SK-N-SH treated with all-trans-retinoic acid at 6 μM for 48 hours (cell line): Measurements from ENCODE around the gene RPL28.
A peak's percentile ranks its signal among the peaks of the same experiment; 100 is the strongest.

Experiments used
- ATAC-seq: fragments of 200-7000 bp; cut with Tn5 transposase; 3 replicates; pipeline ENCODE4 v1.9.1; 2020; ENCODE audit warnings: mild to moderate bottlenecking, moderate library complexity
- ARNTL ChIP-seq: fragments of 450-650 bp; formaldehyde crosslinking; IDR thresholded peaks from 2 replicates; pipeline ENCODE4 v1.5.0; 2020; ENCODE audit warnings: low read depth, mild to moderate bottlenecking, moderate library complexity, borderline replicate concordance
- BACH2 ChIP-seq: fragments of 250-450 bp; sonication (Bioruptor Pico); IDR thresholded peaks from 2 replicates; pipeline ENCODE4 v1.9.0; 2021; ENCODE audit warnings: mild to moderate bottlenecking, borderline replicate concordance
- CSDC2 ChIP-seq: fragments of 250-450 bp; sonication (Bioruptor Pico); IDR thresholded peaks from 2 replicates; pipeline ENCODE4 v1.5.0; 2020; ENCODE audit warnings: mild to moderate bottlenecking, moderate library complexity
- ISL1 ChIP-seq: fragments of 250-450 bp; sonication (Bioruptor Pico); IDR thresholded peaks from 2 replicates; pipeline ENCODE4 v2.1.2; 2022; ENCODE audit warnings: mild to moderate bottlenecking, moderate library complexity
- PPARA ChIP-seq: fragments of 250-450 bp; sonication (Bioruptor Pico); IDR thresholded peaks from 2 replicates; pipeline ENCODE4 v1.5.0; 2020; ENCODE audit warnings: mild to moderate bottlenecking, borderline replicate concordance
- RARB ChIP-seq: fragments of 250-450 bp; sonication (Bioruptor Pico); IDR thresholded peaks from 2 replicates; pipeline ENCODE4 v1.8.0; 2021; ENCODE audit warnings: mild to moderate bottlenecking, moderate library complexity
- TCF4 ChIP-seq: fragments of 250-450 bp; sonication (Bioruptor Pico); IDR thresholded peaks from 2 replicates; pipeline ENCODE4 v1.8.0; 2021; ENCODE audit warnings: mild to moderate bottlenecking, moderate library complexity, borderline replicate concordance
- TOX ChIP-seq: fragments of 250-450 bp; sonication (Bioruptor Pico); IDR thresholded peaks from 2 replicates; pipeline ENCODE4 v1.8.0; 2021; ENCODE audit warnings: mild to moderate bottlenecking, moderate library complexity, borderline replicate concordance
- ZFP3 ChIP-seq: fragments of 250-450 bp; sonication (Bioruptor Pico); IDR thresholded peaks from 2 replicates; pipeline ENCODE4 v1.5.0; 2020; ENCODE audit warnings: mild to moderate bottlenecking, moderate library complexity
- ZFP30 ChIP-seq: fragments of 450-650 bp; formaldehyde crosslinking; IDR thresholded peaks from 2 replicates; pipeline ENCODE4 v1.5.0; 2022; ENCODE audit warnings: mild to moderate bottlenecking, moderate library complexity
- ZNF70 ChIP-seq: fragments of 450-650 bp; formaldehyde crosslinking; IDR thresholded peaks from 2 replicates; pipeline ENCODE4 v1.5.0; 2020; ENCODE audit warnings: mild to moderate bottlenecking, moderate library complexity
- TF ChIP-seq, protein P1 (sequence below): fragments of 250-450 bp; sonication (Bioruptor Pico); IDR thresholded peaks from 2 replicates; pipeline ENCODE4 v1.5.1; 2021; ENCODE audit warnings: mild to moderate bottlenecking, moderate library complexity
- TF ChIP-seq, protein P2 (sequence below): fragments of 250-450 bp; sonication (Bioruptor Pico); IDR thresholded peaks from 2 replicates; pipeline ENCODE4 v1.8.0; 2020; ENCODE audit warnings: mild to moderate bottlenecking, moderate library complexity, borderline replicate concordance
- TF ChIP-seq, protein P3 (sequence below): fragments of 250-450 bp; sonication (Bioruptor Pico); IDR thresholded peaks from 2 replicates; pipeline ENCODE4 v1.5.1; 2020; ENCODE audit warnings: low read depth, mild to moderate bottlenecking, moderate library complexity
- TF ChIP-seq, protein P4 (sequence below): fragments of 250-450 bp; sonication (Bioruptor Pico); IDR thresholded peaks from 2 replicates; pipeline ENCODE4 v1.8.0; 2021; ENCODE audit warnings: low read depth, mild to moderate bottlenecking, moderate library complexity, borderline replicate concordance
- TF ChIP-seq, protein P5 (sequence below): fragments of 250-450 bp; sonication (Bioruptor Pico); IDR thresholded peaks from 2 replicates; pipeline ENCODE4 v1.5.0; 2020; ENCODE audit warnings: mild to moderate bottlenecking, moderate library complexity

RPL28 gene

DNA sequence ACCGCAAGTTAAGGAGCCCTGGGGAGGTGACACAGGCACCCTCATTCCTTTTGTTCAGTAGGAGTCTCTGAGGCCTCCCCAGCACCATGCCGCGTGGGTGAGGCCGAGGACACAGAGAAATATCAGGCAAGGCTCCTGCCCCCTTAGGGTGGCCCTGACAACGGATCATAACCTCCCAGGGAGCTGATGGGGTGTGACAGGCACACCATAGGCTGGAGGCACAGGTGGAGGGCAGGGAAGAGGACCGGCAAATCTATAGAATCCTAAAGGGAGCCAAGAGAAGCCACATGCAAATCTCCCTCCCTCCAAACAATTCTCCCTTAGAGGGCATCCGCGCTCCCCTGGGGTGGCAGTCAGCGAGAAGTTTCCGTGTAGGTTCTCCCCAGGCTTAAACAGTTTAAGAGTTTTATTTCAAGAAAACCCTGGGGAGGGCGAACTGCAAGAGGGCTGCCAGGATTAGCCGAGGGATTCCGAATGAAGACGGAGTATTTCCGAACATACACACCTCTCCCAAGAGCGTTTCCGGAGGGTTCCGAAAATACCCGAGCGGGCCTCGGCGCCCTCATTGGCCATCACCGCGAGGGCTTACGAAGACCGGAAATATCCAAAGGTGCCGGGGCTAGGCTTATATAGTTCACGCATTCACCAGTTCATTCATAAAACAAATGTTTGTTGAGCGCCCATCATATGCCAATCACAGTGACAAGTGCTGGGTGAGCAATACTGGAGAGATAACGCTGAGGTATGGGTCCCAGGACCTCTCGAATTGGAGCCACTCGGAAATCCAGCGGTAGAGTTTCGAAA lies 610 bp upstream of the RPL28 start:
- ATAC-seq, result peak; percentile 90
- TF ChIP-seq TOX (CRISPR knock-in tag) (no peak), ZNF70 (CRISPR knock-in tag) (no peak), PPARA (no peak)
- TF ChIP-seq, protein P1, sequence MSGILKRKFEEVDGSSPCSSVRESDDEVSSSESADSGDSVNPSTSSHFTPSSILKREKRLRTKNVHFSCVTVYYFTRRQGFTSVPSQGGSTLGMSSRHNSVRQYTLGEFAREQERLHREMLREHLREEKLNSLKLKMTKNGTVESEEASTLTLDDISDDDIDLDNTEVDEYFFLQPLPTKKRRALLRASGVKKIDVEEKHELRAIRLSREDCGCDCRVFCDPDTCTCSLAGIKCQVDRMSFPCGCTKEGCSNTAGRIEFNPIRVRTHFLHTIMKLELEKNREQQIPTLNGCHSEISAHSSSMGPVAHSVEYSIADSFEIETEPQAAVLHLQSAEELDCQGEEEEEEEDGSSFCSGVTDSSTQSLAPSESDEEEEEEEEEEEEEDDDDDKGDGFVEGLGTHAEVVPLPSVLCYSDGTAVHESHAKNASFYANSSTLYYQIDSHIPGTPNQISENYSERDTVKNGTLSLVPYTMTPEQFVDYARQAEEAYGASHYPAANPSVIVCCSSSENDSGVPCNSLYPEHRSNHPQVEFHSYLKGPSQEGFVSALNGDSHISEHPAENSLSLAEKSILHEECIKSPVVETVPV (CRISPR knock-in tag), result no peak
- TF ChIP-seq, protein P2, sequence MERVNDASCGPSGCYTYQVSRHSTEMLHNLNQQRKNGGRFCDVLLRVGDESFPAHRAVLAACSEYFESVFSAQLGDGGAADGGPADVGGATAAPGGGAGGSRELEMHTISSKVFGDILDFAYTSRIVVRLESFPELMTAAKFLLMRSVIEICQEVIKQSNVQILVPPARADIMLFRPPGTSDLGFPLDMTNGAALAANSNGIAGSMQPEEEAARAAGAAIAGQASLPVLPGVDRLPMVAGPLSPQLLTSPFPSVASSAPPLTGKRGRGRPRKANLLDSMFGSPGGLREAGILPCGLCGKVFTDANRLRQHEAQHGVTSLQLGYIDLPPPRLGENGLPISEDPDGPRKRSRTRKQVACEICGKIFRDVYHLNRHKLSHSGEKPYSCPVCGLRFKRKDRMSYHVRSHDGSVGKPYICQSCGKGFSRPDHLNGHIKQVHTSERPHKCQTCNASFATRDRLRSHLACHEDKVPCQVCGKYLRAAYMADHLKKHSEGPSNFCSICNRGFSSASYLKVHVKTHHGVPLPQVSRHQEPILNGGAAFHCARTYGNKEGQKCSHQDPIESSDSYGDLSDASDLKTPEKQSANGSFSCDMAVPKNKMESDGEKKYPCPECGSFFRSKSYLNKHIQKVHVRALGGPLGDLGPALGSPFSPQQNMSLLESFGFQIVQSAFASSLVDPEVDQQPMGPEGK, result no peak

DNA sequence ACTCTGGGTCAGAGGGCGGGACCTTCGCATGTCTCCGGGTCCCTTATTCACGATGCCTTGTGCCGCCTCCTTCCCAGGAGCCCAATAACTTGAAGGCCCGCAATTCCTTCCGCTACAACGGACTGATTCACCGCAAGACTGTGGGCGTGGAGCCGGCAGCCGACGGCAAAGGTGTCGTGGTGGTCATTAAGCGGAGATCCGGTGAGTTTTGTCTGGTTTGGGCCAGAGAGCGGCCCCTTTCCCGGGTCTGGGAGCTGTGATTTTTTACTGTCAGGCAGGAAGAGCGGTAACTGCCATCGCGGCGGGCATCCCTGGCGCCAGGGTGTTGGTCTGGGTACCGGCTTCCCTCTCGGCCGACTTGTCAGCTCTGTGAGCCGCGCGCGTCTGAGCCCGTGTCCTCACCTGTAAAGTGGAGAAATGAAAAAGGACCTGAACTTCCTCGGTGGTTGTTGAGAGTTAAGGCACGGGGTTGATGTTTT lies 800 bp downstream of the RPL28 start:
- TF ChIP-seq CSDC2 (CRISPR knock-in tag), result no peak
- no peak for TF ChIP-seq ZFP3 (CRISPR knock-in tag)
- TF ChIP-seq, protein P3, sequence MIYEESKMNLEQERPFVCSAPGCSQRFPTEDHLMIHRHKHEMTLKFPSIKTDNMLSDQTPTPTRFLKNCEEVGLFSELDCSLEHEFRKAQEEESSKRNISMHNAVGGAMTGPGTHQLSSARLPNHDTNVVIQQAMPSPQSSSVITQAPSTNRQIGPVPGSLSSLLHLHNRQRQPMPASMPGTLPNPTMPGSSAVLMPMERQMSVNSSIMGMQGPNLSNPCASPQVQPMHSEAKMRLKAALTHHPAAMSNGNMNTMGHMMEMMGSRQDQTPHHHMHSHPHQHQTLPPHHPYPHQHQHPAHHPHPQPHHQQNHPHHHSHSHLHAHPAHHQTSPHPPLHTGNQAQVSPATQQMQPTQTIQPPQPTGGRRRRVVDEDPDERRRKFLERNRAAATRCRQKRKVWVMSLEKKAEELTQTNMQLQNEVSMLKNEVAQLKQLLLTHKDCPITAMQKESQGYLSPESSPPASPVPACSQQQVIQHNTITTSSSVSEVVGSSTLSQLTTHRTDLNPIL (CRISPR knock-in tag), result no peak
- TF ChIP-seq ISL1, result no peak
- TF ChIP-seq RARB (CRISPR knock-in tag), result no peak
- TF ChIP-seq TCF4 (CRISPR knock-in tag), result no peak
- TF ChIP-seq, protein P4, sequence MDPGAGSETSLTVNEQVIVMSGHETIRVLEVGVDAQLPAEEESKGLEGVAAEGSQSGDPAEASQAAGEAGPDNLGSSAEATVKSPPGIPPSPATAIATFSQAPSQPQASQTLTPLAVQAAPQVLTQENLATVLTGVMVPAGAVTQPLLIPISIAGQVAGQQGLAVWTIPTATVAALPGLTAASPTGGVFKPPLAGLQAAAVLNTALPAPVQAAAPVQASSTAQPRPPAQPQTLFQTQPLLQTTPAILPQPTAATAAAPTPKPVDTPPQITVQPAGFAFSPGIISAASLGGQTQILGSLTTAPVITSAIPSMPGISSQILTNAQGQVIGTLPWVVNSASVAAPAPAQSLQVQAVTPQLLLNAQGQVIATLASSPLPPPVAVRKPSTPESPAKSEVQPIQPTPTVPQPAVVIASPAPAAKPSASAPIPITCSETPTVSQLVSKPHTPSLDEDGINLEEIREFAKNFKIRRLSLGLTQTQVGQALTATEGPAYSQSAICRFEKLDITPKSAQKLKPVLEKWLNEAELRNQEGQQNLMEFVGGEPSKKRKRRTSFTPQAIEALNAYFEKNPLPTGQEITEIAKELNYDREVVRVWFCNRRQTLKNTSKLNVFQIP (CRISPR knock-in tag), result no peak
- TF ChIP-seq BACH2, result no peak
- TF ChIP-seq, protein P5, sequence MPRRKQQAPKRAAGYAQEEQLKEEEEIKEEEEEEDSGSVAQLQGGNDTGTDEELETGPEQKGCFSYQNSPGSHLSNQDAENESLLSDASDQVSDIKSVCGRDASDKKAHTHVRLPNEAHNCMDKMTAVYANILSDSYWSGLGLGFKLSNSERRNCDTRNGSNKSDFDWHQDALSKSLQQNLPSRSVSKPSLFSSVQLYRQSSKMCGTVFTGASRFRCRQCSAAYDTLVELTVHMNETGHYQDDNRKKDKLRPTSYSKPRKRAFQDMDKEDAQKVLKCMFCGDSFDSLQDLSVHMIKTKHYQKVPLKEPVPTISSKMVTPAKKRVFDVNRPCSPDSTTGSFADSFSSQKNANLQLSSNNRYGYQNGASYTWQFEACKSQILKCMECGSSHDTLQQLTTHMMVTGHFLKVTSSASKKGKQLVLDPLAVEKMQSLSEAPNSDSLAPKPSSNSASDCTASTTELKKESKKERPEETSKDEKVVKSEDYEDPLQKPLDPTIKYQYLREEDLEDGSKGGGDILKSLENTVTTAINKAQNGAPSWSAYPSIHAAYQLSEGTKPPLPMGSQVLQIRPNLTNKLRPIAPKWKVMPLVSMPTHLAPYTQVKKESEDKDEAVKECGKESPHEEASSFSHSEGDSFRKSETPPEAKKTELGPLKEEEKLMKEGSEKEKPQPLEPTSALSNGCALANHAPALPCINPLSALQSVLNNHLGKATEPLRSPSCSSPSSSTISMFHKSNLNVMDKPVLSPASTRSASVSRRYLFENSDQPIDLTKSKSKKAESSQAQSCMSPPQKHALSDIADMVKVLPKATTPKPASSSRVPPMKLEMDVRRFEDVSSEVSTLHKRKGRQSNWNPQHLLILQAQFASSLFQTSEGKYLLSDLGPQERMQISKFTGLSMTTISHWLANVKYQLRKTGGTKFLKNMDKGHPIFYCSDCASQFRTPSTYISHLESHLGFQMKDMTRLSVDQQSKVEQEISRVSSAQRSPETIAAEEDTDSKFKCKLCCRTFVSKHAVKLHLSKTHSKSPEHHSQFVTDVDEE, result no peak
- TF ChIP-seq PPARA, result no peak
- no peak for TF ChIP-seq ZFP30
- TF ChIP-seq, all 23 proteins: peak for 0
- no peak for ATAC-seq

DNA sequence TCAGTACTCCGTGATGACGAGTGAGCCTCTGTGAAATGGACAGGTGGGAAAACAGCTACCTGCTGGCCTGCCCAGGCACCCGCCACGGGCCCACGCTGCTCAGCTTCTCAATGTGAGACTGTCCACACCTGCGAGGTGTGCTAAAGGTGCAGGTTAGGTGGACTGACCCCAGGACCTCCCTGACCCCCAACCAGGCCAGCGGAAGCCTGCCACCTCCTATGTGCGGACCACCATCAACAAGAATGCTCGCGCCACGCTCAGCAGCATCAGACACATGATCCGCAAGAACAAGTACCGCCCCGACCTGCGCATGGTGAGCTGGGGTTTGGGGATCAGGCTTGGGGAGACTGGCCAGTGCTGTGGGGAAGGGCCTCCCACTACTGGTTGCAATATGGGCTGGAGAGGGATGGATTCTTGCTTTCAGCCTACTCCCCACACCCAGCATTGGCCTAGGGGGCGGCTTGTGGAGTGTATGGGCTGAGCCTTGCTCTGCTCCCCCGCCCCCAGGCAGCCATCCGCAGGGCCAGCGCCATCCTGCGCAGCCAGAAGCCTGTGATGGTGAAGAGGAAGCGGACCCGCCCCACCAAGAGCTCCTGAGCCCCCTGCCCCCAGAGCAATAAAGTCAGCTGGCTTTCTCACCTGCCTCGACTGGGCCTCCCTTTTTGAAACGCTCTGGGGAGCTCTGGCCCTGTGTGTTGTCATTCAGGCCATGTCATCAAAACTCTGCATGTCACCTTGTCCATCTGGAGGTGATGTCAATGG lies 2.2 kb downstream of the RPL28 start:
- TF ChIP-seq TCF4 (CRISPR knock-in tag) (no peak), ARNTL (no peak), BACH2 (no peak)
- TF ChIP-seq, protein P1 (CRISPR knock-in tag), result no peak
- no peak for ATAC-seq
